HG03139 (cell line): ENCODE results near the gene HSPA1A.
"Not testable (repeated sequence)": the region's sequence is repeated elsewhere in the genome, so short reads cannot be mapped to it uniquely, and the experiment has no call there.

Source experiments
- ATAC-seq: cut with Tn5 transposase; IDR thresholded peaks from one replicate; pipeline ENCODE4 v1.9.1; 2021; ENCODE audit not compliant: unreplicated experiment

The HSPA1A gene

GRCh38 chr6:31862344-31863235 is 47.2 kb downstream of the HSPA1A start, which contains the start of gene NEU1:
TSS of gene NEU1 (minus strand) at chr6:31862821. CDS start at chr6:31862776, 45 bp downstream.
- peak; percentile 90 for ATAC-seq

GRCh38 chr6:31864123-31864562 is 48.8 kb downstream of the HSPA1A start:
- not testable (repeated sequence) for ATAC-seq

- ATAC-seq = no peak
These were observed 49.5 kb downstream of the HSPA1A start for GRCh38 chr6:31864818-31865204.

- ATAC-seq = no peak
These were observed 50.1 kb downstream of the HSPA1A start for GRCh38 chr6:31865205-31866118.
